COLO668 (cell line): ENCODE data around the gene PLPPR1.
A peak's percentile ranks its signal among the peaks of the same experiment; 100 is the strongest.
"Not testable (repeated sequence)": the region's sequence is repeated elsewhere in the genome, so short reads cannot be mapped to it uniquely, and the experiment has no call there.

Experiments used
- DNase-seq: peaks from one replicate; lab custom pipeline; 2025; ENCODE audit not compliant: unreplicated experiment; lab: John Stamatoyannopoulos, UW

Gene PLPPR1

GRCh38 chr9:101119206-101119819, 90.8 kb downstream of the PLPPR1 start:
- DNase-seq, result peak; percentile 24

DNA sequence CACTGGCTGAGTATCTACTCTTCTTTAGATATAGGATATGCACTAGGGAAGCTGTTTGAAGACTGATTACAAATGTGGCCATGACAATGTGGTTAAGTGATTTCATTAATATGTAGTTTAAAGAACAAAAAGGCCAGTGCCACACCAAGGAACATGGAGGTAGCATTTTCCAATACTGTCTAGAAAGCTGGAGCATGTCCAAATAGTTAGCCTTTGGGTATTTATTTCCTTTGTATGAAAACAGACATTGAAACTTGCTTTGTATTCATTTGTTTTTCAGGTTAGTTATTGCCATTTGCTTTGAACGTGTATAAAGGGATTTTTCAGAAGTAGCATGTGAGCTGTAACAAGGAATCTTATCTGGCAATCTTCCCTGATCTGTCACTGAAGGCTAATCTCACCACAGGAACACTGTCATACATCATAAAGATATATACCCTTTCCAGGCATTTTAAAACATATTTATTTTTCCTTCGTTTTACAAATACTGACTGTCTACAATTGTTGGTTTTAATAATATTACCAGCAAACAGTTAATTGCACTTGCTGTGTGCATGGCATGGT, 93.4 kb downstream of the PLPPR1 start:
- DNase-seq, result no peak

GRCh38 chr9:101126556-101126955, 98.0 kb downstream of the PLPPR1 start:
- no peak for DNase-seq

- DNase-seq, result not testable (repeated sequence)
Measured at GRCh38 chr9:101127369-101127768, 98.8 kb downstream of the PLPPR1 start.

GRCh38 chr9:101128623-101129022, 100.1 kb downstream of the PLPPR1 start:
- DNase-seq, result no peak

DNA sequence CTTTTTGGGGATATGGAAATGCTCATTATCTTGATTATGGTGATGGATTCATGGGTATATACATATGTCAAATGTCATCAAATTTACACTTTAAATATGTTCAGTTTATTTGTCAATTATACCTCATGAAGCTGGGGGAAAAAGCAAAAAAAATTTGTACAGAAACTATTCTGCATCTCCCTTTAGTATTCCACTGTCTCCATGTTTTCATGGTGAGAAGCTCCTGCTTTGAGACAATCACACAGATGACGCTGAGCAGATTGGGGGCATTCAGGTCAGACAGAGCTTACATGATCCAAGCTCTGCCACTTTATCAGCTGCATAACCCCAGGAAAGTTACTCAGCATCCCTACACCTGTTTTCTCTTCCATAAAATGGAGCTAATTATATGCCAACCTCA, 101.5 kb downstream of the PLPPR1 start:
- DNase-seq, result no peak

DNA sequence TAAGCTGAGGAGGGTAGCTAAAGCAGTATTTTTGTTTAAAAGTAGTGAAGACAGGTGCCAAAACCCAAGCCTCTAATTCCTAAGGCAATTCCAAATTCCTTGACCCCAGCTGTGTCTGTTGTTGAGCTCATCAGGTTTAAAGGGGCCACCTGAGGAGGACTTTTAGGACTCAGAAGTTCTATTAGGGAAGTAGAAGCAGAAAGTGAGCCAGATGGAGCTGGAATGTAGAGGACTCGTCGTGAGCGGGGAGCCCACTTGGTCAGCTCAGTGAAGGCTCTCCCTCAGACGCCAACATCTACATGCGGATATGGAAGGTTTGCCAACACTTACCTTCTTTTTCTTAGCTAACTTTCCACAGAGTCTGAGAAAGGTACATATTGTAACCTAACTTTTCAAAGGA, 102.8 kb downstream of the PLPPR1 start:
- DNase-seq, result no peak

DNA sequence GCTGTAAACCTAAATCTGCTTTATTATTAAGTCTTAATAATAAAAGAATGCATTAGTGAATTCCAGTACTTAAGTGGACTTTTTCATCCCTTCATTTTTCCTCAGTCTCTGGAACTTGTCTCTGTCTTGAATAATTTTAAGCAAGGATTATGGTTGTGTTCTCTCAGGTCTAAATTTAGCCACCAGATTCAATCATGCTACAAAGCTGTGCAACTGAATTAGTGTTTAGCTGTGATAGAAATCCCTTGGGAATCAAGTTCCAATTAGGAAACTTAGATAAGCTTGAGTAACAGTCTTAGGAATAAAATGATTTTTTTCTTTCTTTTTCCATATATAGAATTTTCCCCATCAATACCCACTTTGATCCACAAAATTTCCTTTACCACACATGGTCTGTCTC, 104.3 kb downstream of the PLPPR1 start:
- DNase-seq, result no peak

DNA sequence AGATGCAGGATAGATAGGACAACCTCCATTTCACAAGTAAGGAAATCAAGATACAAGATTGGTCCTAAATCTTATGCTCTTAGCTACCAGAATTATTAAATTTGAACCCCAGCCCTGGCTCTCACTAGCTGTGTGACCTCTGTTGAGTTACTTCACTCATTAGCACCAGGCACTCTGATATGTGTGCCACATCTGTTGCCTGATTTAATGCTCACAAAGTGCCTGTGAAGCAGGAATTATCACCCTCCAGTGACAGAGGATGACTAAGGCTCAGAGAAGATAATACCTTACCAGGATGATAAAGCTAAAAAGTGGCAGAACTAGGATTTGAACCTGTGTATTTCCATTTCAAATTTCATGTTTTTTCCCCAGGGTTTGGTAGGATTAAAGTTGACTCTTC, 110.0 kb downstream of the PLPPR1 start:
- DNase-seq, result no peak

DNA sequence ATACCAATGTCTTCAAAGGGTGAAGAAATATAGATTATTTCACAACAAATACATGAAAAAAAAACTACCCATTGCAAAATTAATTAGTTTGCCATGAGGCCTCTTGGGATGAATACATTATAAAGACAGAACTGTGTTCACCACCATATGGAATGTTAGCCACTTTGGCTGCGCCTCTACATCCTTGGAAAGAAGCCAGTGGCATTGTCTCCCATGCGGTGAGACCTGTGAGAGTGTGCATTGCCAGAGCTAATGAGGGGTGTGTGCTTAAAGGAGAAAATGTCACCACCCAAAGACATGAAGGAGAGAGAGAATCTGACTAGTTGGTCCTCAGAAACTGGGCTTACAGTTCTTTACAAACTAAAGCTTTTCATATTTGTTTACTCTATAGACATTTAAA, 110.6 kb downstream of the PLPPR1 start:
- DNase-seq, result no peak

GRCh38 chr9:101140764-101141163, 112.2 kb downstream of the PLPPR1 start:
- no peak for DNase-seq

GRCh38 chr9:101146508-101146907, 118.0 kb downstream of the PLPPR1 start:
- no peak for DNase-seq

DNA sequence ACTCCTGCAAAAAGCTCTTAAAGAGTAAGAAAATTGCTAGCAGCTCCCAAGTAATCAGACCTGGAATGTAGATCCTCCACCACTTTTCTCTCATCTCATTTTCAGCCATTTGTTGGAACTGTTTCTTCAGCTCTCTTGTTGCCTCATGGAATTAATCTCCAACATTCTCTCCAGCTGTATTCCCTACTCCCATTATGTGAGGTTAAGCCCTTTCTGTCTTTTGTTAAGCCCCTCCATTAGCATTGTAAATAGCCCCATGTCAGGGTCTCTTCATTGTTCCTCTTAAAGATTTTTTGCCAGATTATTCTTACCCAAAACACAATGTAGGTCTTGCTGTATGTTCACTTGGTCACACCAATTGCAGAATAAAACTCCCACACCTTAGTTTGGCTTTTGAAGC, 119.8 kb downstream of the PLPPR1 start:
- no peak for DNase-seq

GRCh38 chr9:101158361-101158760, 129.8 kb downstream of the PLPPR1 start:
- no peak for DNase-seq

DNA sequence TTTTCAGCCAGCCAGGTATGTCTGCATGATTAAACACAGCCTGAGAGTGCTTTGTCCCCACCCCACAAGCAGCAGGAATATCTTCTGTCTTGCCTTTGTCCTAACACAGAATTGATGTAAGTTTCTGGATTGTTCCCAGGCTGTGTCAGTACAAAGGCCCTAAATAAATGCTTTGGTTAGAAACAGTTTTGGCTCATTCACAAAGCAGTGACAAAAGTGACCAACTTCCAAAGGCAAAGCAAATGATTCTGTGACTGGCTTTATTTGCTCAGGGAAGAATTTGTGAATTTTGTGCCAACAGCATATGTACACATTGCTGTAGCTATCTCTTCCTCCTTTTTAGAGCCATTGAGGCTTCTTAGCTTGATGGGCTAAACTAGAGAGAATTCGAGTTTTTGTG, 133.7 kb downstream of the PLPPR1 start:
- no peak for DNase-seq

- no peak for DNase-seq
Measured at GRCh38 chr9:101165131-101165530, 136.6 kb downstream of the PLPPR1 start.

- no peak for DNase-seq
Measured at GRCh38 chr9:101167490-101168134, 139.1 kb downstream of the PLPPR1 start.

DNA sequence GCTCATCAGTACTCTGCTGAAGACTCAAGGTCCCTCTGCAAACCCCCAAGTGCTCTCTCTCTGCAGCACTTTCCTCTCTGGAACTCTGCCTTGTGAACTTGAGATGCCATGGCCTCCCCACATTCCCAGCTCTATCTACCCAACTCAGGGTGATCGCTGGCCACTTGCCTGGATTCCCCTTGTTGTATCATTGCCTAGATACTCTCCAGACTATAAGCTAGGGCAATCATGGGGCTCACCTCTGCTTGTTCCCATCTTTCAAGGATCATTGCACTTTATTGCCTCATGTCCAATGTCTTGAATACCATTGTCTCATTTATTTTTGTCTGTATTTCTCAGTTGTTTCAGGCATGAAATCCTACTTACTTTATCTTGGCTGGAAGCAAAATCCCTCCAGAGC, 144.1 kb downstream of the PLPPR1 start:
- no peak for DNase-seq

DNA sequence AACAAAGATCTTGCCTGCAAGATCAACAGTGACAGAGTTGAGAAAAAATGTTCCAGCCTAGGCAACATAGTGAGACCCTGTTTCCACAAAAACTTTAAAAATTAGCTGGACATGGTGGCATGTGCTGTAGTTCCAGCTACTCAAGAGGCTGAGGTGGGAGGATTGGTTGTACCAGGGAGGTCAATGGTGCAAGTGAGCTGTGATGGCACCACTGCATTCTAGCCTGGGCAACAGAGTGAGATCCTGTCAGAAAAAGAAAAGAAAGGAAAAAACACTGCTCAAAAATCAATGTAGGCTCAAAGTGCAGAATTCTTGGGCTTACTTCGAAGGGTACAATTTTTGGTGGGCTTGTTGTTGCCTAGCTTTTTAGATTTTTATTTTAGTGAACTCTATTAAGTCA, 145.4 kb downstream of the PLPPR1 start:
- no peak for DNase-seq

GRCh38 chr9:101176384-101176783, 147.9 kb downstream of the PLPPR1 start:
- no peak for DNase-seq

DNA sequence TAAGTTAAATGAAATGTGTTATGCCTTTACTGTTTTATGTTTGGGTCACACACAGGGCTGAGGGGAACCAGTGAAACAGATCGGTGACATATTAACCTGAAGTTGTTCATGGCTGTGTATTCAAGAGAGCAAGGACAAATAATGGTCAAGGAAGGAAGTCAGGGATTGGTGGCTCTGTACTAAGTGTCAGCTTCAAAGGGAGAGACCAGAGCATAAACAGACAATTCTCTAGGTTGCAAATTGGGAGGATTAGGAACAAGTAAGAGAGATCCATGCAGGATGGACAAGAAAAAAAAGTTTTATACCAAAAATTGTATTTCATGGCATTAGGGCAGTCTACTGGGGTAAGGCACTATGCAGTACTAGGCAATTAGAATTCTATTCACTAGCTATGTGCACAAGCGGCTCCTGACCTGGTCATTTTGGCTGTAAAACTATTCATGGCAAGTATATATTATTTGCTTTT, 156.3 kb downstream of the PLPPR1 start:
- DNase-seq, result no peak

GRCh38 chr9:101191723-101192122, 163.2 kb downstream of the PLPPR1 start:
- DNase-seq, result no peak

- DNase-seq, result no peak
Measured at GRCh38 chr9:101197026-101197425, 168.5 kb downstream of the PLPPR1 start.
